ENCODE data around the gene NGB. TPM values are rescaled to one million over a fixed set of nuclear protein-coding genes. Genes with fewer than 3 reads are reported as not detected.

Gene NGB
- total RNA-seq, 4 donors from 2014 or later = not detected

- Histone ChIP-seq H3K4me3 (no peak overlapping the region), H3K27me3 (no peaks in the 10 kb centered on the region), H3K27ac (no peak overlapping the region), H3K4me1 (no peaks in the 10 kb centered on the region), H3K9me3 (no peaks in the 10 kb centered on the region), H3K36me3 (no peaks in the 10 kb centered on the region)
- TF ChIP-seq CTCF (IDR thresholded peaks at IDR 0.05) (no peak), POLR2A (IDR thresholded peaks at IDR 0.05) (no peak)
- intact Hi-C loops (cut with DNase I; ENCODE audit: low total_unique reads) = no loop called here
- no peak for DNase-seq
Observed at GRCh38 chr14:77251870-77252269, 19.1 kb downstream of the NGB start.

- no peak for DNase-seq
- no peak overlapping the region for H3K27ac ChIP-seq
- no peaks in the 10 kb centered on the region for H3K27me3 ChIP-seq
- H3K36me3 ChIP-seq = no peaks in the 10 kb centered on the region
- no peaks in the 10 kb centered on the region for H3K9me3 ChIP-seq
- H3K4me3 ChIP-seq = no peak overlapping the region
- no peak for TF ChIP-seq CTCF (IDR thresholded peaks at IDR 0.05)
- no peak for TF ChIP-seq POLR2A (IDR thresholded peaks at IDR 0.05)
- intact Hi-C loops (cut with DNase I; ENCODE audit: low total_unique reads) = no loop called here
- H3K4me1 ChIP-seq = no peaks in the 10 kb centered on the region
Observed at GRCh38 chr14:77250927-77251326, 20.1 kb downstream of the NGB start.

- Histone ChIP-seq H3K27me3 (no peaks in the 10 kb centered on the region), H3K4me3 (no peak overlapping the region), H3K27ac (no peak overlapping the region), H3K4me1 (no peaks in the 10 kb centered on the region), H3K9me3 (no peaks in the 10 kb centered on the region), H3K36me3 (no peaks in the 10 kb centered on the region)
- intact Hi-C loops (cut with DNase I; ENCODE audit: low total_unique reads) = no loop called here
- no peak for TF ChIP-seq CTCF (IDR thresholded peaks at IDR 0.05)
- no peak for TF ChIP-seq POLR2A (IDR thresholded peaks at IDR 0.05)
- DNase-seq = no peak
Observed at GRCh38 chr14:77249286-77249685, 21.7 kb downstream of the NGB start.

- Histone ChIP-seq H3K27ac (no peak overlapping the region), H3K4me3 (no peak overlapping the region), H3K36me3 (no peaks in the 10 kb centered on the region), H3K27me3 (no peaks in the 10 kb centered on the region), H3K9me3 (no peaks in the 10 kb centered on the region), H3K4me1 (no peaks in the 10 kb centered on the region)
- intact Hi-C loops (cut with DNase I; ENCODE audit: low total_unique reads) = no loop called here
- TF ChIP-seq POLR2A (IDR thresholded peaks at IDR 0.05) (no peak), CTCF (IDR thresholded peaks at IDR 0.05) (no peak)
- no peak for DNase-seq
Observed at GRCh38 chr14:77248666-77249065, 22.3 kb downstream of the NGB start.

GRCh38 chr14:77246784-77247183 is 24.2 kb downstream of the NGB start:
- DNase-seq = no peak
- H3K4me3 ChIP-seq = no peak overlapping the region
- H3K27me3 ChIP-seq = no peaks in the 10 kb centered on the region
- H3K36me3 ChIP-seq = no peaks in the 10 kb centered on the region
- no peak overlapping the region for H3K27ac ChIP-seq
- H3K9me3 ChIP-seq = no peaks in the 10 kb centered on the region
- intact Hi-C loops (cut with DNase I; ENCODE audit: low total_unique reads) = no loop called here
- TF ChIP-seq POLR2A (IDR thresholded peaks at IDR 0.05) (no peak), CTCF (IDR thresholded peaks at IDR 0.05) (no peak)
- H3K4me1 ChIP-seq = no peaks in the 10 kb centered on the region
